ENCODE data around the gene CRISPLD2.

GRCh38 chr16:84811529-84811928, 8.3 kb upstream of the CRISPLD2 start:
- TF ChIP-seq NR3C1 (CRISPR knock-in tag; IDR thresholded peaks at IDR 0.05) (no peak), POLR2AphosphoS2 (IDR thresholded peaks at IDR 0.05; ENCODE audit: low read length) (no peak), SP1 (CRISPR knock-in tag; IDR thresholded peaks at IDR 0.05) (no peak), RBM22 (IDR thresholded peaks at IDR 0.05; ENCODE audit: low read depth, low read length, poor library complexity, severe bottlenecking) (no peak), CTCF (IDR thresholded peaks at IDR 0.05 in 2 of 3, conservative IDR thresholded peaks at IDR 0.05 in 1 of 3; ENCODE audit: insufficient read depth in 2 of 3, low read depth in 1 of 3, low read length in 3 of 3) (no peak), ZNF384 (IDR thresholded peaks at IDR 0.05; ENCODE audit: low read depth, low read length) (no peak)
